ENCODE results near the gene CFAP65.

Gene CFAP65

GRCh38 chr2:219031005-219031738 lies 10.1 kb downstream of the CFAP65 start:
- FAIRE-seq: no peak

GRCh38 chr2:219030177-219030940 lies 11.0 kb downstream of the CFAP65 start:
- FAIRE-seq: no peak

GRCh38 chr2:219029829-219030165 lies 11.5 kb downstream of the CFAP65 start:
- no peak for FAIRE-seq

- FAIRE-seq: no peak
Observed at GRCh38 chr2:219028996-219029828, 12.1 kb downstream of the CFAP65 start.

- FAIRE-seq: no peak
Observed at GRCh38 chr2:219028141-219028540, 13.2 kb downstream of the CFAP65 start.

GRCh38 chr2:219027511-219028055 lies 13.7 kb downstream of the CFAP65 start:
- FAIRE-seq: no peak

- FAIRE-seq: no peak
Observed at GRCh38 chr2:219026946-219027345, 14.4 kb downstream of the CFAP65 start.

GRCh38 chr2:219025637-219026585 lies 15.4 kb downstream of the CFAP65 start:
- no peak for FAIRE-seq

- FAIRE-seq: no peak
Observed at GRCh38 chr2:219024059-219024458, 17.3 kb downstream of the CFAP65 start.

- FAIRE-seq: no peak
Observed at GRCh38 chr2:219023045-219023605, 18.2 kb downstream of the CFAP65 start.

- no peak for FAIRE-seq
Observed at GRCh38 chr2:219022616-219023015, 18.7 kb downstream of the CFAP65 start.

GRCh38 chr2:219022041-219022440 lies 19.3 kb downstream of the CFAP65 start:
- no peak for FAIRE-seq

- FAIRE-seq: no peak
Observed at GRCh38 chr2:219021591-219021990, 19.7 kb downstream of the CFAP65 start.

- no peak for FAIRE-seq
Observed at GRCh38 chr2:219020604-219021365, 20.5 kb downstream of the CFAP65 start.

- no peak for FAIRE-seq
Observed at GRCh38 chr2:219019436-219019835, 21.9 kb downstream of the CFAP65 start.

GRCh38 chr2:219018726-219019125 lies 22.6 kb downstream of the CFAP65 start:
- FAIRE-seq: no peak

GRCh38 chr2:219018286-219018685 lies 23.0 kb downstream of the CFAP65 start:
- FAIRE-seq: no peak

GRCh38 chr2:219017201-219017931 lies 23.9 kb downstream of the CFAP65 start:
- no peak for FAIRE-seq

- no peak for FAIRE-seq
Observed at GRCh38 chr2:219016721-219017120, 24.6 kb downstream of the CFAP65 start.

GRCh38 chr2:219010873-219011272 lies 30.4 kb downstream of the CFAP65 start:
- FAIRE-seq: no peak

All from endometrium (tissue), 2 donors.